ENCODE measurements around the gene SLC16A8.

The SLC16A8 gene

DNA sequence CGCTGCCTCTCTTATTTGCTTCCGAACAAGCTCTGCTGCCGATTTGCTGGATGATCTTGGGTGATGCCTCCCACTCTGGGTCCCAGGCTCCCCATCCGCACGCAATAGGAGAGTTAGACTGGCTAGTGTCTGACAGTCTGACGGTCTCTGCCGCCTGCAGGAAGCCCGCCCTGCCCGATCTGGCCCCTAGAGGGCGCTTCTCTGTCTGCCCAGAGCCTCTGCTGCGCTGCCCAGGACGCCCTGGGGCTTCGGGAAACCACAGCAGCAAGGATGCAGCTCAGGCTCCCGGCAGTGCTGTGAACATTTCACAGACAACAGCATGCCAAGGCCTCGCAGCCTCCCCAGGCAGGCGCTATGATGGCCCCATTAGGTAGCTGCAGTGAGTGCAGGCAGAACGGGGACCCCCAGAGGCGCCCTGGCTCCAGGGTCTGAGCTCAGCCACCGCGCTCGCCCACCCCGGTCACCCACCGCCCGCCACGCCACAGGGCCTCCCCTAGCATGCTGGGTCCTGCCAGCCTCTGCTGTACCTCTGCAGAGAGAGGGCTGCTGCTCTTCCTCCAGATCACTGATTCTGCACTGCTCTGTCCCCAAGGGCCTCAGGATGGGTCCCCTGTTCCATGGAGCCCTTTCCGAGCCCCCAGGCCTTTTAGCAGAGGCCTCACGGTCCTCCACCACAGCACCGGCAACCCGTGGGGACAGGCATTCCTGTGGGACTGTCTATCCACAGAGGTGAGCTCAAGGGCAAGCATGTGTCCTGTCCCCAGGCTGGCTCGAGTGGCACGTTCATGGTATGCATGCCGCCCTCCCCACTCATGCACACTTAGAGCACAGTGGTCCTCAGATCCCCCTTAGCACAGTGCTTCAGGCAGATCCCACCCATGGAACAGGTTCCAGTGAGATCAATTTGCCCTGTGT is 30.8 kb upstream of the SLC16A8 start:
- in situ Hi-C loops (cut with MboI; ENCODE audit: low sequenced_read_pairs), result no loop called here

DNA sequence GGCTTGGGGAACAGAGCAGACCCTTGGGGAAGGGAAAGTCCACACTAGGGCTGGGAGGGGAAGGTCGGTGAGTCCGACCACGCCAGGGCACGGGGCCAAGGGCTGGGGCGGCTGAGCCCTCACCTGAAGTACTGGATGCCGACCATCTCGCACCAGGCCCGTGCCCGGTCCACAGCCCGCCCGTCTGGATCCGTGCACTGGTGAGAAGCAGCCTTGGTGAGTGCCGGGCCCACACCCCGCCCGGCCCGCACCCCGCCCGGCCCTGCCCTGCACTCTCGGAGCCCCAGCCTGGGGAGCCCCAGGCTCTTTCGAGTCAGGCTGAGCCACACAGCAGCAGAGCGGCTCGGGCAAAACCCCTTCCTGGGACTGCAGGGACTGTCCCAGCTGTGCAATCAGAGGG is 28.4 kb upstream of the SLC16A8 start:
- in situ Hi-C loops (cut with MboI; ENCODE audit: low sequenced_read_pairs), result no loop called here

GRCh38 chr22:38111925-38112355 is 28.0 kb upstream of the SLC16A8 start:
- in situ Hi-C loops (cut with MboI; ENCODE audit: low sequenced_read_pairs), result no loop called here

GRCh38 chr22:38110863-38111852 is 27.2 kb upstream of the SLC16A8 start:
- in situ Hi-C loops (cut with MboI; ENCODE audit: low sequenced_read_pairs), result no loop called here

- in situ Hi-C loops (cut with MboI; ENCODE audit: low sequenced_read_pairs), result no loop called here
These were observed 26.3 kb upstream of the SLC16A8 start, which contains the start of gene BAIAP2L2 for GRCh38 chr22:38110008-38110862. Gene BAIAP2L2, minus strand, starts transcription at chr22:38110684. Its CDS starts 159 bp downstream, at chr22:38110525.

DNA sequence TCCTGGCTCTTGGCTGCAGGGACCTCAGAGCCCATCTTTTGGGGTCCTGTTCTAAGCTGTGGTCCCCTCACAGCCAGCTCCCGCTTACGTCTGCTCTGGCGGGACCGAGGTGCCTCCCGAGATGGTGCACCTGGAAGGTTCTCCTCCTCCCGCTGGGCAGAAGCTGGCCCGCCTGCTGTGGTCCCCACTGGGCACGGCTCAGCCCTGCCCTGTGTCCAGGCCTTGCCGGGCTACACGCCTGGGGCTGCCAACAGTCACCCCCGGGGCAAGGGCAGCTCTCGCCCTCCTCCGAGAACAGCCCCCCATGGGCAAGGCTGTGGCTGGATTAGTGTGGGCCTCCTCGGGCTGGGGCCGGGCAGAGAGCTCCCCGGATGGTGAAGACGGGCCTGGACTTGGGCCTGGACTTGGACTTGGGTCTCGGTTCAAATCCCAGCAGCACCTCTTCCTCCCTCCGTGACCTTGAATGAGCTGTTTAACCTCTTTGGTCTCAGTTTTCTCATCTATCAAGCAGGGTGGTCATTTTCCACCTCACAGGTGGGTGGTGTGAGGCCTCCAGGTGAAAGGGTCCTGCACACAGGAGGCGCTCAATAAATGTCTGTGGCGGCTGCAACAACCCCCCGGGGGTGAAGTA is 25.5 kb upstream of the SLC16A8 start:
- in situ Hi-C loops (cut with MboI; ENCODE audit: low sequenced_read_pairs), result no loop called here

DNA sequence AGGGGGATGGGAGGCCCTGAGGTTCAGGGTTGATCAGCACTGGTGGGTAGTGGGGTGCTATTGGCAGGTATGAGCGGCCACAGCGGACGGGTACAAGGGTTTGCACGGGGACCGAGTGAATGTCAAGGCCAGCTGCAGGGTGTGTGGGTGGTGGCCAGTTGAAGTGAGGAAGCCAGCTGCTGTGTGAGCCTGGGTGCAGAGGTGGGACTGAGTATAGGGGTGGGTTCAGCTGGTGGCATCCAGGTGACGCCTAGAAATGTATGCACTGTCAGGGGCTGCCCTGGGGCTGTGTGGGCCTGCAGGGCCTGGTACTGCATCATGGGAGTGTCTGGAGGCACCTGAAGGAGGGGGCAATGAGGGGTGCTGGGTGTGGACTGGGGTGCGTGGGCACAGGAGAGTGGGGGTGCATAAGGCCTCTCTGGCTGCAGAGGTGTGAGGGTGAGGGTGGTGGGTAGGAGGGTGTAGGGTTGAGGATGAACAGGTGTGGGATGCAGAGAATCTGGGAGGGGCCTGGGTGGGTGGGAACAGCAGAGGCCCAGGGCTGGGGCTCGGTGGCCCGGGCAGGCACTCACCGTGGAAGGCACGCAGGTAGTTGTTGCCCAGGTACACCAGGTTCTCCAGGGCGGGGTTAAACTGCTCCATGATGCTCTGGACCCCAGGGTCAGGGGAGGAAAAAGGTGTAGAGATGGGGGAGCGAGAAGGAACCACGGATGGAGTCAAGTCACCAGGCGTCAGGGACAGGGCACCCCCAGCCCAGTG is 24.8 kb upstream of the SLC16A8 start:
- in situ Hi-C loops (cut with MboI; ENCODE audit: low sequenced_read_pairs), result no loop called here

DNA sequence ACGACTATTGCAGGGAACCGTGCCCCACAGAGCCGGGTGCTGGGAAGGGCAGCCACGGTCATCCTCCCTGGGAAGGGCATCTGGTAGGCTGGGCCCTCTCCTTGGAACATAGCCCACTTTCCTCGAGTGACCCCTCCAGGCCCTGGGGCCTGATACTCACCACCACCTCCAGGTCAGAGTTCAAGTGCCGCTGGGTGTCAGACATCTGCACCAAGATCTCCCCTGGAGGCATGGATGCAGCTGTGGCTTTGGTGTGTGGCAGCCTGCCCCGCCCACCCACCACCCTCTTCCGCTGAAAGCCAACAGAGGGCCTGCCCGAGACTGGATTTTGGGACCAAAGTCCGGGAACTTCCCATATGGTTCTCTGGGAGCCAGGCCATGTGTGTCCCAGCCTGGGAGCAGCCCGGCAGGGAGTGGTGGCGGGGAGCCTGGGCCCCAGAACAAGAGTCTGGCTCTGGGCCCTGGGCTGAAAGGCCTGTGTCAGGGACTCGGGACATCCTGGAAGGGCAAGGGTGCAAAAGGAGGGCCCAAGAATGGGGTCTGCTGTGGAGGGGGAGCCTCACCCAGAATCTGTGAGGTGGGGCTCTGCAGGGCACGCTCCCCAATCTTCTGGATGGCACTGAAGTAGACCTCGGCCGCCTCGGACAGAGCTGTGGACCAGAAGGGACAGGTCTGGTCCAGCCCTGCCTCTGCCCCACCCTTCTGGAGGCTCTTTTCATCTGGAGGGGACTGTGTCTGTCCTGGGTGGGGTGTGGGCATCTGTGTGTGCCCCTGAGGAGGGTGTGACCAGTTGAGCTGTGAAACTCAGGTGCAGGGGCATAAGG is 23.9 kb upstream of the SLC16A8 start:
- in situ Hi-C loops (cut with MboI; ENCODE audit: low sequenced_read_pairs), result no loop called here

- in situ Hi-C loops (cut with MboI; ENCODE audit: low sequenced_read_pairs), result no loop called here
These were observed 23.0 kb upstream of the SLC16A8 start for GRCh38 chr22:38106814-38107578.

- in situ Hi-C loops (cut with MboI; ENCODE audit: low sequenced_read_pairs), result no loop called here
These were observed 20.1 kb upstream of the SLC16A8 start for GRCh38 chr22:38104084-38104483.

DNA sequence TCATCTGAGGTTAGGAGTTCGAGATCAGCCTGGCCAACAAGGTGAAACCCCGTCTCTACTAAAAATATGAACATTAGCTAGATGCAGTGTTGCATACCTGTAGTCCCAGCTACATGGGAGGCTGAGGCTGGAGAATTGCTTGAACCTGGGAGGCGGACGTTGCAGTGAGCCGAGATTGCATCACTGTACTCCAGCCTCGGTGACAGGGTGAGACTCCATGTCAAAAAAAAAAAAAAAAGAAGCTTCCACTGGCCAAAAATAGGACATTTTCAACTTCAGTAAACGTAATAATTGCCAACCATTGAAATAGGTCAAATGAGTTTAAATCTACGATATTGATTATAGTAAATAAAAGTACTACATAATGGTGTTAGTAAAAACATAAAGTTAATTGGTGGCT is 19.7 kb upstream of the SLC16A8 start:
- in situ Hi-C loops (cut with MboI; ENCODE audit: low sequenced_read_pairs), result no loop called here

GRCh38 chr22:38098410-38099249 is 14.6 kb upstream of the SLC16A8 start:
- in situ Hi-C loops (cut with MboI; ENCODE audit: low sequenced_read_pairs), result no loop called here

GRCh38 chr22:38097557-38098409 is 13.8 kb upstream of the SLC16A8 start:
- in situ Hi-C loops (cut with MboI; ENCODE audit: low sequenced_read_pairs), result no loop called here

- in situ Hi-C loops (cut with MboI; ENCODE audit: low sequenced_read_pairs), result no loop called here
These were observed 13.1 kb upstream of the SLC16A8 start for GRCh38 chr22:38097058-38097457.

- in situ Hi-C loops (cut with MboI; ENCODE audit: low sequenced_read_pairs), result no loop called here
These were observed 5.5 kb upstream of the SLC16A8 start for GRCh38 chr22:38089474-38089851.
